GM15510 (cell line): ENCODE results near the gene CDK15.

Source experiments
- POLR2A ChIP-seq: IDR thresholded peaks from 3 replicates; pipeline ENCODE4 v1.6.1; 2011; ENCODE audit warnings: borderline replicate concordance; ENCODE audit not compliant: insufficient read length; ENCODE audit errors: extremely low read depth

The CDK15 gene

DNA sequence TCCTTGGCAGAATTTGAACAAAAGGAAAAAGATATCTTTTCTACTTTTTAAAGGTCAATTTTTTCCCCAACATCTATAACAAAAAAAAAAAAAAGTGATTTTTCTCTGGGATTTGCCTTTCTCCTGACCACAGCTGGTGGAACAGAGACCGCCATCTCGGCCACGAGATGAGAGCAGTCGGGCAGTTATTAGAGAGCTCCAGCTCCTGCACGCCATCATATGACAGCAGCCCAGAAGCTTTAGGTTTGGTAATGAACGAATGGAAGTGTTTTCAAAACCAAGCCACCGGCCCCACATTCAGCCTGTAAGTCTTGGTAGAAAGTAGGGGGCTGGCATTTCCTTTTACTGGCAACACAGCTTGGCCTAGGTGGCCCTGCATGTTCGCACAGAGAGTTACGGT, 132.4 kb downstream of the CDK15 start:
- TF ChIP-seq POLR2A, result no peak

DNA sequence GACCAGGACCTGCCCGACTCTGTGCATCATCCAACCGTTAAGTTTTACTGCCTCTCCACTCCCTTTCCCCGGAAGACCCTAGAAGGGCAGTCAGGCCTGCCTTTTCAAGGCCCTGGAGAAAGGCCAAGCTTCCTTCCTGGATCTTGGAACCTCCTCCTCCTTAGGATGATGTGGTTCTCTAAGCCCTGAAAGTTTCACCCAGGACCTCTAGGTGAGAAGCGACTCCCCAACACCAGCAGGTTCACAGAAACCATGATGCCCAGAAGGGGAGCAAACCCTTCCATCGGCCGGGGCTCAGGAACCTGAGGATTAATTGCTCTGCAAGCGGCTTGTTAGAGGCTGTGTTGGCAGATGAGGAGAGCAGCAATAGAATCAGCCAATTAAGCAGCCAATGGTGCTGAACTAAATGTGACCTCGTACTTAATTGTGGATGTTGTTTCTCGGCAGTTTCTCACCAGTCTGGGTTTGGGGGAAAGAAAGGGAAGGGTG, 133.2 kb downstream of the CDK15 start:
- no peak for TF ChIP-seq POLR2A

DNA sequence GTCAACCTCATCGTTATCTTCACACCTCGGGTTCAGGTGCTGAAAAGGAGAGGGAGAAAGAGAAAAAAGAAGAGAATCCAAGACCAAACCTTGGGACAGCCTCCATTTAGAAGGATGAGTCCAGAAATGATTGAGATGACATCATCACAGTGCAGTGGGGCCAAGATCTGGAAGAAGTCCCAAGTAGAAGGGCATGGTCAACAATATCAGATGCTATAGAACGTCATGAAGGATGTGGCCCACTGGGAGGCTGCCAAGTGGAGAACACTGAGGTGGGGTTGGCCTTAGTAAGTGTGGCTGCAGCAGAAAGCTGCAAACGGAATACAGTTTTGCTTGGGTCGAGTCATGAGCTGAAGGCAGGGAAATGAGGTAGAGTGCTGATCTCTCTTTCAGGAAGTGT, 136.2 kb downstream of the CDK15 start:
- no peak for TF ChIP-seq POLR2A
